WTC11 (cell line): ENCODE results near the gene SETSIP. TPM values are rescaled to one million over a fixed set of nuclear protein-coding genes. Genes with fewer than 3 reads are reported as not detected.
"Not testable (repeated sequence)": the region's sequence is repeated elsewhere in the genome, so short reads cannot be mapped to it uniquely, and the experiment has no call there.

ENCODE experiments used
- ATAC-seq: fragments of 200-7000 bp; cut with Tn5 transposase; 2 replicates; pipeline ENCODE4 v1.10.0; 2021; ENCODE audit warnings: mild to moderate bottlenecking, moderate library complexity
- CTCF ChIA-PET: fragments of 300-600 bp; sonication (Branson Sonifier 250); formaldehyde crosslinking; loops from one replicate; lab custom pipeline; 2021; ENCODE audit warnings: antibody characterized with exemption; lab: Charles Lee
- POLR2A ChIA-PET: fragments of 350-600 bp; sonication (Branson Sonifier 250); formaldehyde crosslinking; loops from one replicate; lab custom pipeline; 2021; ENCODE audit warnings: antibody characterized with exemption; lab: Charles Lee
- DNase-seq: peaks from one replicate; pipeline ENCODE4 v3.0.0; 2021; ENCODE audit warnings: low spot score
- H3K27ac Mint-ChIP-seq: 2 replicates; pipeline ENCODE4 v1.8.0; 2021; ENCODE audit warnings: mixed read lengths
- H3K27me3 Mint-ChIP-seq: 2 replicates; pipeline ENCODE4 v1.8.0; 2021; ENCODE audit warnings: low read depth, mild to moderate bottlenecking, moderate library complexity, mixed read lengths
- H3K36me3 Mint-ChIP-seq: 2 replicates; pipeline ENCODE4 v1.8.0; 2021; ENCODE audit warnings: mixed read lengths
- H3K4me1 Mint-ChIP-seq: 2 replicates; pipeline ENCODE4 v1.8.0; 2022; ENCODE audit warnings: mixed read lengths
- H3K4me3 Mint-ChIP-seq: 2 replicates; pipeline ENCODE4 v1.8.0; 2021; ENCODE audit warnings: mild to moderate bottlenecking, moderate library complexity, mixed read lengths
- H3K9me3 Mint-ChIP-seq: 2 replicates; pipeline ENCODE4 v1.8.0; 2021; ENCODE audit warnings: mixed read lengths
- FOXK1 ChIP-seq: sonication (generic); formaldehyde crosslinking; IDR thresholded peaks from 2 replicates; pipeline ENCODE4 v1.8.0; 2022; ENCODE audit warnings: mild to moderate bottlenecking, moderate library complexity, missing genetic modification reagents
- total RNA-seq: library from RNA; stranded (reverse); gene quantifications from 3 replicates; pipeline ENCODE4 v1.2.3, GENCODE V29; 2021
- TF ChIP-seq, protein P1 (sequence below): sonication (generic); formaldehyde crosslinking; IDR thresholded peaks from 2 replicates; pipeline ENCODE4 v1.8.1; 2023; ENCODE audit warnings: mild to moderate bottlenecking, missing genetic modification reagents, borderline replicate concordance
- TF ChIP-seq, protein P2 (sequence below): sonication (generic); formaldehyde crosslinking; conservative IDR thresholded peaks from 2 replicates; pipeline ENCODE4 v1.8.1; 2023; ENCODE audit warnings: mild to moderate bottlenecking, low read depth, missing genetic modification reagents, moderate library complexity
- TF ChIP-seq, protein P3 (sequence below): sonication (generic); formaldehyde crosslinking; IDR thresholded peaks from 2 replicates; pipeline ENCODE4 v1.8.0; 2022; ENCODE audit warnings: mild to moderate bottlenecking, missing genetic modification reagents

Gene SETSIP
- total RNA-seq, 1 experiment from 2014 or later, result not detected

DNA sequence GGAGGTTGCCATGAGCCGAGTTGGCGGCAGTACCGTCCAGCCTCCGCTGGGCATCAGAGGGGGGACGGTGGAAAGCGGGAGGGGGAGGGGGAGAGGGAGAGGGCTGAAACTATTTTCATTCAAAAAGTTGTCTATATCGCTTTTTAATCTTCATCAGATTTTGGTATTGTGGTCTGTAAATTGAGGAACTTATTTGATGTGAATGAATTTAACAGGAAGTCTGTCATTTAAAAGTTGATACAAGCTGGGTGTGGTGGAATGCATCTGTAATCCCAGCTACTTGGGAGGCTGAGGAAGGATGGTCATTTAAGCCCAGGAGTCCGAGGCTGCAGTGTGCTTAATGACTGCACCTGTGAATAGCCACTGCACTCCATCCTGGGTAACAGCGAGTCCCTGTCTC is 48.4 kb downstream of the SETSIP start (continued):
- TF ChIP-seq, protein P1, sequence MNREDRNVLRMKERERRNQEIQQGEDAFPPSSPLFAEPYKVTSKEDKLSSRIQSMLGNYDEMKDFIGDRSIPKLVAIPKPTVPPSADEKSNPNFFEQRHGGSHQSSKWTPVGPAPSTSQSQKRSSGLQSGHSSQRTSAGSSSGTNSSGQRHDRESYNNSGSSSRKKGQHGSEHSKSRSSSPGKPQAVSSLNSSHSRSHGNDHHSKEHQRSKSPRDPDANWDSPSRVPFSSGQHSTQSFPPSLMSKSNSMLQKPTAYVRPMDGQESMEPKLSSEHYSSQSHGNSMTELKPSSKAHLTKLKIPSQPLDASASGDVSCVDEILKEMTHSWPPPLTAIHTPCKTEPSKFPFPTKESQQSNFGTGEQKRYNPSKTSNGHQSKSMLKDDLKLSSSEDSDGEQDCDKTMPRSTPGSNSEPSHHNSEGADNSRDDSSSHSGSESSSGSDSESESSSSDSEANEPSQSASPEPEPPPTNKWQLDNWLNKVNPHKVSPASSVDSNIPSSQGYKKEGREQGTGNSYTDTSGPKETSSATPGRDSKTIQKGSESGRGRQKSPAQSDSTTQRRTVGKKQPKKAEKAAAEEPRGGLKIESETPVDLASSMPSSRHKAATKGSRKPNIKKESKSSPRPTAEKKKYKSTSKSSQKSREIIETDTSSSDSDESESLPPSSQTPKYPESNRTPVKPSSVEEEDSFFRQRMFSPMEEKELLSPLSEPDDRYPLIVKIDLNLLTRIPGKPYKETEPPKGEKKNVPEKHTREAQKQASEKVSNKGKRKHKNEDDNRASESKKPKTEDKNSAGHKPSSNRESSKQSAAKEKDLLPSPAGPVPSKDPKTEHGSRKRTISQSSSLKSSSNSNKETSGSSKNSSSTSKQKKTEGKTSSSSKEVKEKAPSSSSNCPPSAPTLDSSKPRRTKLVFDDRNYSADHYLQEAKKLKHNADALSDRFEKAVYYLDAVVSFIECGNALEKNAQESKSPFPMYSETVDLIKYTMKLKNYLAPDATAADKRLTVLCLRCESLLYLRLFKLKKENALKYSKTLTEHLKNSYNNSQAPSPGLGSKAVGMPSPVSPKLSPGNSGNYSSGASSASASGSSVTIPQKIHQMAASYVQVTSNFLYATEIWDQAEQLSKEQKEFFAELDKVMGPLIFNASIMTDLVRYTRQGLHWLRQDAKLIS (CRISPR knock-in tag), result no peak
- TF ChIP-seq, protein P2, sequence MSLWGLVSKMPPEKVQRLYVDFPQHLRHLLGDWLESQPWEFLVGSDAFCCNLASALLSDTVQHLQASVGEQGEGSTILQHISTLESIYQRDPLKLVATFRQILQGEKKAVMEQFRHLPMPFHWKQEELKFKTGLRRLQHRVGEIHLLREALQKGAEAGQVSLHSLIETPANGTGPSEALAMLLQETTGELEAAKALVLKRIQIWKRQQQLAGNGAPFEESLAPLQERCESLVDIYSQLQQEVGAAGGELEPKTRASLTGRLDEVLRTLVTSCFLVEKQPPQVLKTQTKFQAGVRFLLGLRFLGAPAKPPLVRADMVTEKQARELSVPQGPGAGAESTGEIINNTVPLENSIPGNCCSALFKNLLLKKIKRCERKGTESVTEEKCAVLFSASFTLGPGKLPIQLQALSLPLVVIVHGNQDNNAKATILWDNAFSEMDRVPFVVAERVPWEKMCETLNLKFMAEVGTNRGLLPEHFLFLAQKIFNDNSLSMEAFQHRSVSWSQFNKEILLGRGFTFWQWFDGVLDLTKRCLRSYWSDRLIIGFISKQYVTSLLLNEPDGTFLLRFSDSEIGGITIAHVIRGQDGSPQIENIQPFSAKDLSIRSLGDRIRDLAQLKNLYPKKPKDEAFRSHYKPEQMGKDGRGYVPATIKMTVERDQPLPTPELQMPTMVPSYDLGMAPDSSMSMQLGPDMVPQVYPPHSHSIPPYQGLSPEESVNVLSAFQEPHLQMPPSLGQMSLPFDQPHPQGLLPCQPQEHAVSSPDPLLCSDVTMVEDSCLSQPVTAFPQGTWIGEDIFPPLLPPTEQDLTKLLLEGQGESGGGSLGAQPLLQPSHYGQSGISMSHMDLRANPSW (CRISPR knock-in tag), result no peak
- no peak for TF ChIP-seq FOXK1 (CRISPR knock-in tag)
- TF ChIP-seq, protein P3, sequence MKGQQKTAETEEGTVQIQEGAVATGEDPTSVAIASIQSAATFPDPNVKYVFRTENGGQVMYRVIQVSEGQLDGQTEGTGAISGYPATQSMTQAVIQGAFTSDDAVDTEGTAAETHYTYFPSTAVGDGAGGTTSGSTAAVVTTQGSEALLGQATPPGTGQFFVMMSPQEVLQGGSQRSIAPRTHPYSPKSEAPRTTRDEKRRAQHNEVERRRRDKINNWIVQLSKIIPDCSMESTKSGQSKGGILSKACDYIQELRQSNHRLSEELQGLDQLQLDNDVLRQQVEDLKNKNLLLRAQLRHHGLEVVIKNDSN (CRISPR knock-in tag), result no peak
- TF ChIP-seq, all 79 proteins: peak for 0

DNA sequence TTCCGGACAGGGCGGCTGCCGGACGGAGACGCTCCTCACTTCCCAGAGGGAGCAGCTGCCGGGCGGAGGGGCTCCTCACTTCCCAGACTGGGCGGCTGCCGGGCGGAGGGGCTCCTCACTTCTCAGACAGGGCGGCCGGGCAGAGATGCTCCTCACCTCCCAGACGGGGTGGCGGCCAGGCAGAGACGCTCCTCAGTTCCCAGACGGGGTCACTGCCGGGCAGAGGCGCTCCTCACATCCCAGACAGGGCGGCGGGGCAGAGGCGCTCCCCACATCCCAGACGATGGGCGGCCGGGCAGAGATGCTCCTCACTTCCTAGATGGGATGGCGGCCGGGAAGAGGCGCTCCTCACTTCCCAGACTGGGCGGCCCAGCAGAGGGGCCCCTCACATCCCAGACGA is 49.2 kb downstream of the SETSIP start:
- DNase-seq, ATAC-seq, H3K27ac Mint-ChIP-seq, CTCF ChIA-PET, H3K4me3 Mint-ChIP-seq, POLR2A ChIA-PET: not testable (repeated sequence)
- Mint-ChIP-seq H3K4me1 (peaks cover 11% of the 10 kb centered on the region), H3K9me3 (peaks cover 24% of the 10 kb centered on the region), H3K27me3 (peaks cover 27% of the 10 kb centered on the region), H3K36me3 (peaks cover 11% of the 10 kb centered on the region)

Other genes with a start within 250 kb of the SETSIP start
- gene TGFBR3, start 189.3 kb downstream of the SETSIP start, total RNA-seq, result 3.7 to 4.2 TPM (median 3.7 TPM) in 3 replicates
- 0.13 to 0.21 TPM (median 0.18 TPM) in 3 replicates for gene BRDT, start 126.0 kb downstream of the SETSIP start, total RNA-seq
- 0.15 to 0.53 TPM (median 0.30 TPM) in 3 replicates for gene EPHX4, start 45.4 kb downstream of the SETSIP start, total RNA-seq
- gene BTBD8, start 4.9 kb upstream of the SETSIP start, total RNA-seq, result 3.7 to 4.6 TPM (median 4.5 TPM) in 3 replicates
- not detected in 3 replicates for gene C1orf146, start 142.5 kb upstream of the SETSIP start, total RNA-seq
- gene GLMN, start 223.6 kb upstream of the SETSIP start, total RNA-seq, result 20.4 to 20.9 TPM (median 20.4 TPM) in 3 replicates
- gene RPAP2, start 223.6 kb upstream of the SETSIP start, total RNA-seq, result 19.8 to 23.0 TPM (median 21.5 TPM) in 3 replicates